Panc1 (cell line): Measurements from ENCODE around the gene SLC22A23. TPM values are rescaled to one million over a fixed set of nuclear protein-coding genes. Genes with fewer than 3 reads are reported as not detected.

ENCODE experiments used
- ATAC-seq: fragments of 200-7000 bp; cut with Tn5 transposase; 2 replicates; pipeline ENCODE4 v1.9.1; 2020; ENCODE audit warnings: mild to moderate bottlenecking, moderate library complexity
- BruUV-seq: library from RNA; stranded (reverse); fragments of 400-500 nt; replicated peaks from 2 replicates; lab custom pipeline; 2021; lab: Mats Ljungman, UMichigan
- CTCF ChIA-PET: fragments of 300-600 bp; sonication (Branson Sonifier 250); formaldehyde crosslinking; loops from one replicate; lab custom pipeline; 2022; ENCODE audit warnings: antibody characterized with exemption; lab: Charles Lee
- POLR2A ChIA-PET: fragments of 300-600 bp; sonication (Branson Sonifier 250); formaldehyde crosslinking; loops from one replicate; lab custom pipeline; 2022; ENCODE audit warnings: antibody characterized with exemption; lab: Charles Lee
- DNase-seq: peaks from one replicate; pipeline ENCODE4 v3.0.0-alpha.2; 2010; ENCODE audit warnings: low read depth, low spot score
- H3K27ac ChIP-seq: 2 replicates; pipeline ENCODE4 v1.5.1; 2011; ENCODE audit warnings: mild to moderate bottlenecking, low read length, inconsistent platforms
- H3K27me3 ChIP-seq: fragments of 200-500 bp; sonication (Bioruptor generic); 2 replicates; pipeline ENCODE4 v1.6.0; 2014; ENCODE audit warnings: low read length, inconsistent platforms; ENCODE audit not compliant: control insufficient read depth, insufficient read depth
- H3K36me3 ChIP-seq: fragments of 200-500 bp; sonication (Bioruptor generic); 2 replicates; pipeline ENCODE4 v1.5.1; 2014; ENCODE audit warnings: inconsistent platforms, mild to moderate bottlenecking, low read length, moderate library complexity; ENCODE audit not compliant: control insufficient read depth, insufficient read depth
- H3K4me1 ChIP-seq: 2 replicates; pipeline ENCODE4 v1.5.1; 2011; ENCODE audit warnings: inconsistent platforms, mild to moderate bottlenecking, low read length, moderate library complexity; ENCODE audit not compliant: control insufficient read depth, insufficient read depth
- H3K4me3 ChIP-seq, 2 experiments: 2 replicates each; pipeline ENCODE4 v1.5.1; 2011 to 2012; ENCODE audit warnings: low read depth in 2 of 2, low read length in 2 of 2, mild to moderate bottlenecking in 2 of 2, inconsistent platforms in 1 of 2, moderate library complexity in 1 of 2
- H3K9me3 ChIP-seq: fragments of 200-500 bp; sonication (Bioruptor generic); 2 replicates; pipeline ENCODE4 v1.5.1; 2014; ENCODE audit warnings: low read depth, mild to moderate bottlenecking, inconsistent platforms, low read length, moderate library complexity; ENCODE audit not compliant: control insufficient read depth, insufficient read depth
- POLR2AphosphoS5 ChIP-seq: IDR thresholded peaks from 2 replicates; pipeline ENCODE4 v1.6.1; 2012; ENCODE audit warnings: mild to moderate bottlenecking, low read depth, low read length, moderate library complexity
- SIN3A ChIP-seq: IDR thresholded peaks from 2 replicates; pipeline ENCODE4 v1.6.1; 2012; ENCODE audit warnings: low read depth, mild to moderate bottlenecking, low read length, moderate library complexity, borderline replicate concordance; ENCODE audit not compliant: insufficient read depth
- TCF7L2 ChIP-seq: IDR thresholded peaks from 2 replicates; pipeline ENCODE4 v1.6.1; 2011; ENCODE audit warnings: mild to moderate bottlenecking, low read depth, low read length, inconsistent platforms
- in situ Hi-C: cut with HindIII; loops from 2 replicates; pipeline ENCODE4 v1.10.0; 2016; ENCODE audit warnings: low sequenced_read_pairs, low pct_unique_long_range_greater_than_20kb
- intact Hi-C: fragments of 100-400 bp; cut with micrococcal nuclease; formaldehyde crosslinking; loops from one replicate; pipeline ENCODE4 v1.10.0; 2022; ENCODE audit not compliant: unreplicated experiment
- total RNA-seq: library from RNA; stranded (reverse); gene quantifications from one replicate; pipeline ENCODE4 v1.2.1, GENCODE V29; 2021; ENCODE audit not compliant: unreplicated experiment
- TF ChIP-seq, protein P1 (sequence below): fragments of 450-650 bp; IDR thresholded peaks from 2 replicates; pipeline ENCODE4 v1.5.1; 2017; ENCODE audit warnings: mild to moderate bottlenecking
- TF ChIP-seq, protein P2 (sequence below), 2 experiments: IDR thresholded peaks; 2 replicates each; pipeline ENCODE4 v1.6.1; 2011 to 2012; ENCODE audit warnings: low read depth in 2 of 2, control low read depth in 1 of 2, low read length in 1 of 2, mild to moderate bottlenecking in 1 of 2, moderate library complexity in 1 of 2; ENCODE audit not compliant: insufficient read depth in 1 of 2

The SLC22A23 gene
- total RNA-seq, 1 experiment from 2014 or later, result 4.5 TPM

DNA sequence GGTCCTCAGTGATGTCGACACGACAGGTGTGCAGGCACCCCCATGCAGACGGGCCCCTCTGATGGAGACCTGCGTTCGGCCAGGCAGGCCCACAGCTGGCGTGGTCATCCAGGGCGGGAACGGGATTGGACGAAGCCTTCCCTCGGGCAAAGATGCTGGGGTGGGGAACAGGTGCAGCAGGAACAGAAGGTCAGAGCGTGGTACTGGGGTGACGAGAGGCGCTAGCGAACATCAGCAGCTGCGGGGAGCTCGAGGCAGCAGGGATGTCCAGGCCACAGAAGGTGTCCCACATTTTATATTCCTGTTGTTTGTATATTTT lies 96.2 kb downstream of the SLC22A23 start:
- no peaks in the 10 kb centered on the region for H3K36me3 ChIP-seq
- POLR2A ChIA-PET, result interaction anchor here (0.6 kb wide), 1 partner anchor 289 kb away, joined by 3 read pairs; no protein-coding TSS in a partner anchor
- H3K27me3 ChIP-seq, result no peaks in the 10 kb centered on the region
- no peaks in the 10 kb centered on the region for H3K9me3 ChIP-seq
- no peak for ATAC-seq
- DNase-seq, result no peak
- no peak overlapping the region for H3K27ac ChIP-seq
- in situ Hi-C loops, result no loop called here
- no peak overlapping the region for H3K4me3 ChIP-seq
- intact Hi-C loops, result no loop called here
- no peak for TF ChIP-seq SIN3A
- TF ChIP-seq TCF7L2, result no peak
- no peak for TF ChIP-seq POLR2AphosphoS5
- TF ChIP-seq, protein P1, sequence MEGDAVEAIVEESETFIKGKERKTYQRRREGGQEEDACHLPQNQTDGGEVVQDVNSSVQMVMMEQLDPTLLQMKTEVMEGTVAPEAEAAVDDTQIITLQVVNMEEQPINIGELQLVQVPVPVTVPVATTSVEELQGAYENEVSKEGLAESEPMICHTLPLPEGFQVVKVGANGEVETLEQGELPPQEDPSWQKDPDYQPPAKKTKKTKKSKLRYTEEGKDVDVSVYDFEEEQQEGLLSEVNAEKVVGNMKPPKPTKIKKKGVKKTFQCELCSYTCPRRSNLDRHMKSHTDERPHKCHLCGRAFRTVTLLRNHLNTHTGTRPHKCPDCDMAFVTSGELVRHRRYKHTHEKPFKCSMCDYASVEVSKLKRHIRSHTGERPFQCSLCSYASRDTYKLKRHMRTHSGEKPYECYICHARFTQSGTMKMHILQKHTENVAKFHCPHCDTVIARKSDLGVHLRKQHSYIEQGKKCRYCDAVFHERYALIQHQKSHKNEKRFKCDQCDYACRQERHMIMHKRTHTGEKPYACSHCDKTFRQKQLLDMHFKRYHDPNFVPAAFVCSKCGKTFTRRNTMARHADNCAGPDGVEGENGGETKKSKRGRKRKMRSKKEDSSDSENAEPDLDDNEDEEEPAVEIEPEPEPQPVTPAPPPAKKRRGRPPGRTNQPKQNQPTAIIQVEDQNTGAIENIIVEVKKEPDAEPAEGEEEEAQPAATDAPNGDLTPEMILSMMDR, result no peak
- TF ChIP-seq, protein P2, sequence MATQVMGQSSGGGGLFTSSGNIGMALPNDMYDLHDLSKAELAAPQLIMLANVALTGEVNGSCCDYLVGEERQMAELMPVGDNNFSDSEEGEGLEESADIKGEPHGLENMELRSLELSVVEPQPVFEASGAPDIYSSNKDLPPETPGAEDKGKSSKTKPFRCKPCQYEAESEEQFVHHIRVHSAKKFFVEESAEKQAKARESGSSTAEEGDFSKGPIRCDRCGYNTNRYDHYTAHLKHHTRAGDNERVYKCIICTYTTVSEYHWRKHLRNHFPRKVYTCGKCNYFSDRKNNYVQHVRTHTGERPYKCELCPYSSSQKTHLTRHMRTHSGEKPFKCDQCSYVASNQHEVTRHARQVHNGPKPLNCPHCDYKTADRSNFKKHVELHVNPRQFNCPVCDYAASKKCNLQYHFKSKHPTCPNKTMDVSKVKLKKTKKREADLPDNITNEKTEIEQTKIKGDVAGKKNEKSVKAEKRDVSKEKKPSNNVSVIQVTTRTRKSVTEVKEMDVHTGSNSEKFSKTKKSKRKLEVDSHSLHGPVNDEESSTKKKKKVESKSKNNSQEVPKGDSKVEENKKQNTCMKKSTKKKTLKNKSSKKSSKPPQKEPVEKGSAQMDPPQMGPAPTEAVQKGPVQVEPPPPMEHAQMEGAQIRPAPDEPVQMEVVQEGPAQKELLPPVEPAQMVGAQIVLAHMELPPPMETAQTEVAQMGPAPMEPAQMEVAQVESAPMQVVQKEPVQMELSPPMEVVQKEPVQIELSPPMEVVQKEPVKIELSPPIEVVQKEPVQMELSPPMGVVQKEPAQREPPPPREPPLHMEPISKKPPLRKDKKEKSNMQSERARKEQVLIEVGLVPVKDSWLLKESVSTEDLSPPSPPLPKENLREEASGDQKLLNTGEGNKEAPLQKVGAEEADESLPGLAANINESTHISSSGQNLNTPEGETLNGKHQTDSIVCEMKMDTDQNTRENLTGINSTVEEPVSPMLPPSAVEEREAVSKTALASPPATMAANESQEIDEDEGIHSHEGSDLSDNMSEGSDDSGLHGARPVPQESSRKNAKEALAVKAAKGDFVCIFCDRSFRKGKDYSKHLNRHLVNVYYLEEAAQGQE (IDR thresholded peaks at IDR 0.05; ENCODE audit: insufficient read depth in 1 of 2, low read depth in 2 of 2, low read length in 1 of 2), result no peak
- CTCF ChIA-PET, result no interaction called here
- peaks cover 16% of the 10 kb centered on the region for H3K4me1 ChIP-seq
- no TSS peak for BruUV-seq

DNA sequence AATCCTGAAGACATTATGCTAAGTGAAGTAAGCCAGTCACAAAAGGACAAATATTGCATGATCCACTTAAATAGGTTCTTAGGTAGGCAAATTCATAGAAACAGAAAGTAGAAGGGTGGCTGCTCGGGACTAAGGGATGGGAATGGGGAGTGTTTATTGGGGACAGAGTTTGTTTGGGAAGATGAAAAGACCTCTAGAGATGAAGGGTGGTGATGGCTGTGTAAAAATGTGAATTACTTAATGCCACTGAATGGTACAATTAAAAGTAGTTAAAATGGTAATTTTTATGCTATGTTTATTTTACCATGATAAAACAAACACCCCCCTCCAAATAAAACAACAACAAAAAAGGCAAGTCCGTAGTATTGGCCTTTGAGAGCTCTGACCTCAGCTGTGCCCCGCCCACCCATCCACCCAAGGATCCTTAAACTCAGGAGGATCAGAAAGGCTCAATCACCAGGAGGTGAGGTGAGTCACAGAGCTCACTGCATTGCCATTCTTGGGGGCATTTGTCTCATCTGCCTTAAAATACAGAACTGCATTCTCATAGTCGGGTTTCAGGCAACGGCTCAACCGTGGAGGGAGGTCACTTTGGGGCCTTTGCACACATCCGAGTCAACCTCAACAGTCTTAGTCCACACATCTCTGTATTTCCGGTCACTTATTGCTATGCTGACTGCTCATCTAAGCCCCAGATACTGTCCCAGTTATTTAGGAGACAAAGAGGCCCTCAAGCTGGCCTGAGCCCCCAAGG lies 96.7 kb downstream of the SLC22A23 start:
- BruUV-seq, result no TSS peak
- Histone ChIP-seq H3K27me3 (no peaks in the 10 kb centered on the region), H3K4me3 (no peak overlapping the region), H3K36me3 (no peaks in the 10 kb centered on the region), H3K4me1 (peaks cover 21% of the 10 kb centered on the region), H3K9me3 (no peaks in the 10 kb centered on the region), H3K27ac (no peak overlapping the region)
- ChIA-PET CTCF (no interaction called here), POLR2A (no interaction called here)
- ATAC-seq (no peak), DNase-seq (no peak)
- in situ Hi-C loops (no loop called here), intact Hi-C loops (no loop called here)
- TF ChIP-seq, protein P1, result no peak
- no peak for TF ChIP-seq SIN3A
- TF ChIP-seq, protein P2 (IDR thresholded peaks at IDR 0.05; ENCODE audit: insufficient read depth in 1 of 2, low read depth in 2 of 2, low read length in 1 of 2), result no peak
- no peak for TF ChIP-seq TCF7L2
